Measurements from ENCODE around the gene SMG1. TPM values are rescaled to one million over a fixed set of nuclear protein-coding genes. Genes with fewer than 3 reads are reported as not detected.
A peak's percentile ranks its signal among the peaks of the same experiment; 100 is the strongest.

The SMG1 gene
- total RNA-seq, 2 donors from 2014 or later, result 100 to 113 TPM

- TF ChIP-seq CTCF (conservative IDR thresholded peaks at IDR 0.05), result no peak
- DNase-seq, result no peak
- no peaks in the 10 kb centered on the region for H3K36me3 ChIP-seq (ENCODE audit: control insufficient read depth, insufficient read depth, low read length)
- no peaks in the 10 kb centered on the region for H3K27me3 ChIP-seq (ENCODE audit: control insufficient read depth, insufficient read depth, low read length, poor library complexity, severe bottlenecking)
- H3K9me3 ChIP-seq (ENCODE audit: control insufficient read depth, low read length), result no peaks in the 10 kb centered on the region
- no peak overlapping the region for H3K4me3 Mint-ChIP-seq
- no peak overlapping the region for H3K9ac ChIP-seq (ENCODE audit: extremely low read depth, low read length, poor library complexity, severe bottlenecking)
- peaks cover 14% of the 10 kb centered on the region for H3K4me1 Mint-ChIP-seq
- no peak overlapping the region for H3K27ac ChIP-seq (ENCODE audit: low read depth, low read length)
- no peak overlapping the region for H3K27ac Mint-ChIP-seq
- H3K36me3 Mint-ChIP-seq (ENCODE audit: low read depth), result no peaks in the 10 kb centered on the region
- H3K9me3 Mint-ChIP-seq, result no peaks in the 10 kb centered on the region
- peaks cover 2% of the 10 kb centered on the region for H3K27me3 Mint-ChIP-seq (ENCODE audit: insufficient read depth)
- H3K4me3 ChIP-seq (ENCODE audit: low read length), result no peak overlapping the region
- peaks cover 7% of the 10 kb centered on the region for H3K4me1 ChIP-seq (ENCODE audit: control insufficient read depth, insufficient read depth, low read length)
- 84 to 92% methylated on average over 6 to 7 of the region's 7 CpGs for WGBS, 2 experiments (ENCODE audit: insufficient coverage in 1 of 2, insufficient read length in 1 of 2)
Measured at GRCh38 chr16:18936727-18937340, 10.6 kb upstream of the SMG1 start.

- 18% methylated on average over 1 of the region's 1 CpG; no CpG with 5 or more reads in 1 of the 2 experiments for WGBS, 2 experiments (ENCODE audit: insufficient coverage in 1 of 2, insufficient read length in 1 of 2)
- no peak overlapping the region for H3K4me3 ChIP-seq (ENCODE audit: low read length)
- H3K4me1 ChIP-seq (ENCODE audit: control insufficient read depth, insufficient read depth, low read length), result peaks cover 7% of the 10 kb centered on the region
- Mint-ChIP-seq H3K36me3 (ENCODE audit: low read depth) (no peaks in the 10 kb centered on the region), H3K4me1 (peaks cover 14% of the 10 kb centered on the region), H3K9me3 (no peaks in the 10 kb centered on the region), H3K4me3 (no peak overlapping the region), H3K27me3 (ENCODE audit: insufficient read depth) (peaks cover 2% of the 10 kb centered on the region), H3K27ac (no peak overlapping the region)
- TF ChIP-seq CTCF (conservative IDR thresholded peaks at IDR 0.05), result no peak
- DNase-seq, result peak; percentile 17
- no peaks in the 10 kb centered on the region for H3K27me3 ChIP-seq (ENCODE audit: control insufficient read depth, insufficient read depth, low read length, poor library complexity, severe bottlenecking)
- H3K27ac ChIP-seq (ENCODE audit: low read depth, low read length), result no peak overlapping the region
- H3K36me3 ChIP-seq (ENCODE audit: control insufficient read depth, insufficient read depth, low read length), result no peaks in the 10 kb centered on the region
- no peak overlapping the region for H3K9ac ChIP-seq (ENCODE audit: extremely low read depth, low read length, poor library complexity, severe bottlenecking)
- no peaks in the 10 kb centered on the region for H3K9me3 ChIP-seq (ENCODE audit: control insufficient read depth, low read length)
Measured at GRCh38 chr16:18933501-18933900, 7.3 kb upstream of the SMG1 start.

DNA sequence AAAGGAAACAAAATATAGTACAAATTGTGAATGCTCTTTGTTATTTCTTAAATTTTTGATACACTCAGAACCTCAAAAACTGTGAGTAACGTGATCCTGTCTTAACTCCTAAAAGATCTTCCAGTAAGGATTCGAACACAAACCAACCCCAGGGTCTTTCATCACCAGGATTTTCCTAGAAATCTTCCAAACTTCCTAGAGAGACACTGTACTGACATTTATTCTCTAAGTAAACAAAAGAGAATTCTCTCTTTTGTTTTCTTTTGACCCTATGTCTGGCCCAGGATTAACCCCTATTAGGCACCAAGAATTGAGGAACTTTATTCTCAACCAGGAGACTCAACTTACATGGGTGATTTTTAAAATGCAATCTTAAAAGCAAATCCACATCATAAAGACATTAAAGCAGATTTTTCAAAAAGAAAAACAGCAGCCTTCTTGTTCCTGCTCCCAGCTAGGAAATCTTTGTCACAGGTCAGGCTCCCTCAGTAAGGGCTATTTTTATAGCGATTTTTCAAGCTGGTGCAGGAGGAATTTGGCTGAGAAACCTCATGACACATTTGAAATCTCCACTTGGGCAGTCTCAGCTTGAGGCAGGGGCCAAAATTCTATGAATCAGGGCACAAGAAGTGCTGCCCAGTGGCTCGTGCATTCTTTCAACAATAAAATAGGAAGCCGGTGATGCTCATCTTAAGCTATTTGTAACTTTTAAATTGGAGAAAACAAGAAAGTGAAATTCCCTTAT, 6.2 kb upstream of the SMG1 start:
- Mint-ChIP-seq H3K4me3 (no peak overlapping the region), H3K9me3 (no peaks in the 10 kb centered on the region), H3K27ac (peak overlapping the region; percentile 61), H3K4me1 (peaks cover 14% of the 10 kb centered on the region), H3K27me3 (ENCODE audit: insufficient read depth) (peaks cover 2% of the 10 kb centered on the region), H3K36me3 (ENCODE audit: low read depth) (no peaks in the 10 kb centered on the region)
- no peak overlapping the region for H3K9ac ChIP-seq (ENCODE audit: extremely low read depth, low read length, poor library complexity, severe bottlenecking)
- 63 to 82% methylated on average over 3 to 5 of the region's 5 CpGs for WGBS, 2 experiments (ENCODE audit: insufficient coverage in 1 of 2, insufficient read length in 1 of 2)
- H3K36me3 ChIP-seq (ENCODE audit: control insufficient read depth, insufficient read depth, low read length), result no peaks in the 10 kb centered on the region
- TF ChIP-seq CTCF (conservative IDR thresholded peaks at IDR 0.05), result no peak
- peaks cover 7% of the 10 kb centered on the region for H3K4me1 ChIP-seq (ENCODE audit: control insufficient read depth, insufficient read depth, low read length)
- DNase-seq, result peak; percentile 20
- no peak overlapping the region for H3K4me3 ChIP-seq (ENCODE audit: low read length)
- H3K9me3 ChIP-seq (ENCODE audit: control insufficient read depth, low read length), result no peaks in the 10 kb centered on the region
- no peaks in the 10 kb centered on the region for H3K27me3 ChIP-seq (ENCODE audit: control insufficient read depth, insufficient read depth, low read length, poor library complexity, severe bottlenecking)
- H3K27ac ChIP-seq (ENCODE audit: low read depth, low read length), result no peak overlapping the region

Data from endodermal cell (in vitro differentiated cells).